K562 (cell line): ENCODE results near the gene SLX4IP. TPM values are rescaled to one million over a fixed set of nuclear protein-coding genes. Genes with fewer than 3 reads are reported as not detected.

Experiments
- ATAC-seq: fragments of 200-7000 bp; cut with Tn5 transposase; 3 replicates; pipeline ENCODE4 v1.9.1; 2020; ENCODE audit warnings: moderate library complexity
- BruUV-seq: library from RNA; stranded (reverse); fragments of 400-500 nt; replicated peaks from 2 replicates; lab custom pipeline; 2021; lab: Mats Ljungman, UMichigan
- CTCF ChIA-PET: fragments of 300-600 bp; formaldehyde crosslinking; extraction: SDS; loops from one replicate; lab custom pipeline; 2021; ENCODE audit warnings: low intra/inter-chr PET ratio; lab: Yijun Ruan, JAX
- POLR2A ChIA-PET: fragments of 300-600, 350-650 bp; sonication (Branson Sonifier 250); formaldehyde crosslinking; extraction: SDS; loops from one replicate; lab custom pipeline; 2021; ENCODE audit warnings: antibody characterized with exemption, inconsistent platforms; lab: Yijun Ruan, JAX
- DNase-seq, 4 experiments: peaks; one replicate each; pipeline versions ENCODE4 v3.0.0 to v3.0.0-alpha.2; 2011 to 2018; ENCODE audit warnings: low spot score in 3 of 4, mixed read lengths in 3 of 4; ENCODE audit errors: extremely low read depth in 1 of 4
- FAIRE-seq: peaks from 2 replicates; lab custom pipeline; 2011; peaks lifted over from hg19 to GRCh38; lab: Jason Lieb, UNC
- H2AFZ ChIP-seq: 2 replicates; pipeline ENCODE4 v1.6.0; 2011; ENCODE audit warnings: low read depth, low read length, control low read depth, inconsistent platforms
- H3K27ac ChIP-seq: fragments of 200-600 bp; 3 replicates; pipeline ENCODE4 v1.8.0; 2011; ENCODE audit warnings: low read depth, mild to moderate bottlenecking, control low read depth, inconsistent platforms, low read length, moderate library complexity, mixed read lengths; ENCODE audit errors: extremely low read depth
- H3K27me3 ChIP-seq, 2 experiments: fragments of 300-600 bp in 1 of 2; 2 replicates in 1 of 2; 3 replicates in 1 of 2; pipeline versions ENCODE4 v1.6.0 to v1.8.0; 2011; ENCODE audit warnings: inconsistent platforms in 2 of 2, low read length in 2 of 2, mild to moderate bottlenecking in 1 of 2, mixed read lengths in 1 of 2, moderate library complexity in 1 of 2; ENCODE audit not compliant: control insufficient read depth in 2 of 2, insufficient read depth in 2 of 2
- H3K36me3 ChIP-seq: fragments of 300-600 bp; 3 replicates; pipeline ENCODE4 v1.8.0; 2011; ENCODE audit warnings: mild to moderate bottlenecking, low read length, inconsistent platforms; ENCODE audit not compliant: control insufficient read depth, insufficient read depth
- H3K4me1 ChIP-seq, 2 experiments: fragments of 200-600 bp in 1 of 2; replicated peaks in 1 of 2; 2 replicates in 1 of 2; 3 replicates in 1 of 2; pipeline versions ENCODE4 v1.5.1 to v1.8.0; 2011; ENCODE audit warnings: inconsistent platforms in 2 of 2, low read length in 2 of 2, mild to moderate bottlenecking in 1 of 2, mixed read lengths in 1 of 2, moderate library complexity in 1 of 2; ENCODE audit not compliant: control insufficient read depth in 2 of 2, insufficient read depth in 2 of 2
- H3K4me2 ChIP-seq: 2 replicates; pipeline ENCODE4 v1.6.1; 2011; ENCODE audit warnings: low read length, control low read depth, inconsistent platforms, mixed read lengths; ENCODE audit not compliant: insufficient read depth
- H3K4me3 ChIP-seq: fragments of 200-600 bp; sonication (generic), shearing (Covaris generic); 2 replicates; pipeline ENCODE4 v1.5.1; 2016; ENCODE audit warnings: control low read depth, inconsistent platforms
- H3K79me2 ChIP-seq: fragments of 200-600 bp; 3 replicates; pipeline ENCODE4 v1.8.0; 2011; ENCODE audit warnings: low read length, inconsistent platforms; ENCODE audit not compliant: control insufficient read depth, insufficient read depth
- H3K9ac ChIP-seq, 2 experiments: 2 replicates each; pipeline versions ENCODE4 v1.6.0 to v1.6.1; 2011; ENCODE audit warnings: low read depth in 2 of 2, low read length in 2 of 2, control low read depth in 1 of 2, inconsistent platforms in 1 of 2, mild to moderate bottlenecking in 1 of 2, mixed read lengths in 1 of 2; ENCODE audit not compliant: insufficient read depth in 1 of 2
- H3K9me1 ChIP-seq: one replicate; pipeline ENCODE4 v1.6.0; 2011; ENCODE audit warnings: inconsistent platforms, mild to moderate bottlenecking, low read length, moderate library complexity; ENCODE audit not compliant: control insufficient read depth, insufficient read depth
- H3K9me3 ChIP-seq: replicated peaks from 2 replicates; pipeline ENCODE4 v1.5.1; 2011; ENCODE audit warnings: low read depth, low read length, inconsistent platforms; ENCODE audit not compliant: control insufficient read depth, insufficient read depth
- H4K20me1 ChIP-seq: replicated peaks from 2 replicates; pipeline ENCODE4 v1.6.1; 2011; ENCODE audit warnings: low read length, inconsistent platforms, mixed read lengths; ENCODE audit not compliant: control insufficient read depth, insufficient read depth
- CBFA2T3 ChIP-seq: fragments of 450-650 bp; IDR thresholded peaks from 2 replicates; pipeline ENCODE4 v1.6.1; 2017
- COPS2 ChIP-seq: fragments of 450-650 bp; conservative IDR thresholded peaks from 2 replicates; pipeline ENCODE4 v1.6.1; 2016; ENCODE audit warnings: mild to moderate bottlenecking, moderate library complexity
- E2F3 ChIP-seq: fragments of 250-450 bp; sonication (Bioruptor Pico); IDR thresholded peaks from 2 replicates; pipeline ENCODE4 v1.4.0; 2020; ENCODE audit warnings: mild to moderate bottlenecking
- EP300 ChIP-seq: IDR thresholded peaks from 2 replicates; pipeline ENCODE4 v1.6.1; 2012; ENCODE audit warnings: low read length, improper control_type of control experiment
- FUS ChIP-seq: fragments of 200-400 bp; formaldehyde crosslinking; optimal IDR thresholded peaks from 2 replicates; pipeline ENCODE3; 2017; ENCODE audit warnings: low read depth, low read length
- HDGF ChIP-seq: fragments of 450-650 bp; IDR thresholded peaks from 2 replicates; pipeline ENCODE4 v1.6.1; 2016
- MTA2 ChIP-seq: fragments of 450-650 bp; IDR thresholded peaks from 2 replicates; pipeline ENCODE4 v1.6.1; 2016; ENCODE audit warnings: low read depth
- SMAD4 ChIP-seq: fragments of 250-450 bp; sonication (Bioruptor Pico); conservative IDR thresholded peaks from 2 replicates; pipeline ENCODE4 v1.8.0; 2021; ENCODE audit warnings: inconsistent platforms, mild to moderate bottlenecking, moderate library complexity
- TRIM28 ChIP-seq: fragments of 450-650 bp; IDR thresholded peaks from 2 replicates; pipeline ENCODE4 v1.6.1; 2017
- ZFX ChIP-seq: sonication (generic); formaldehyde crosslinking; IDR thresholded peaks from 2 replicates; pipeline ENCODE4 v1.8.0; 2022; ENCODE audit warnings: mild to moderate bottlenecking, missing genetic modification reagents, moderate library complexity
- ZNF133 ChIP-seq: fragments of 250-450 bp; sonication (Bioruptor Pico); IDR thresholded peaks from 2 replicates; pipeline ENCODE4 v1.4.0; 2020; ENCODE audit warnings: mild to moderate bottlenecking
- WGBS: fragments of 100-300 bp; shearing (Covaris generic); methylation state at CpG from one replicate; pipeline ENCODE4 v1.1.6; 2016; ENCODE audit warnings: low coverage, mixed read lengths; ENCODE audit not compliant: insufficient coverage; ENCODE audit errors: missing lambda C conversion rate; 5-methylcytosine and 5-hydroxymethylcytosine counted together
- in situ Hi-C: fragments of 300-500 bp; cut with MboI; formaldehyde crosslinking; loops from 4 replicates; pipeline ENCODE4 v1.15.0; 2018; ENCODE audit warnings: inconsistent platforms, mixed read lengths
- intact Hi-C: fragments of 100-400 bp; cut with micrococcal nuclease; formaldehyde crosslinking; loops from 2 replicates; pipeline ENCODE4 v1.14.2; 2022
- polyA plus RNA-seq, 8 experiments: library from polyadenylated mRNA; depleted of rRNA in 4 of 8; stranded (reverse) in 5 of 8; unstranded in 3 of 8; fragments of >200 nt; fragmentation: Nextera tagmentation in 2 of 8; fragmentation: Illumina TruSeq in 1 of 8; extraction: Ambion mirVana in 2 of 8; extraction: Trizol in 1 of 8; gene quantifications; 2 replicates each; pipeline versions ENCODE4 v1.2.1 to v1.2.3, GENCODE V29; 2011 to 2014; ENCODE audit warnings: inconsistent platforms in 1 of 8, missing spikeins in 1 of 8
- total RNA-seq, 7 experiments: library from RNA; depleted of rRNA in 6 of 7; stranded (reverse); fragments of >200 nt in 6 of 7; fragmentation: Illumina TruSeq in 2 of 7; extraction: Trizol in 2 of 7; gene quantifications; 2 replicates each; pipeline versions ENCODE4 v1.2.1 to v1.2.3, GENCODE V29; 2011 to 2021; ENCODE audit warnings: low replicate concordance in 1 of 7
- TF ChIP-seq, protein P1 (sequence below): IDR thresholded peaks from 3 replicates; pipeline ENCODE4 v1.6.1; 2011; ENCODE audit warnings: borderline replicate concordance, mild to moderate bottlenecking; ENCODE audit not compliant: insufficient read length, insufficient read depth
- TF ChIP-seq, protein P2 (sequence below): fragments of 450-650 bp; formaldehyde crosslinking; IDR thresholded peaks from 2 replicates; pipeline ENCODE4 v1.4.0; 2022; ENCODE audit warnings: mild to moderate bottlenecking, moderate library complexity
- TF ChIP-seq, protein P3 (sequence below): fragments of 450-650 bp; formaldehyde crosslinking; IDR thresholded peaks from 2 replicates; pipeline ENCODE4 v1.4.0; 2020; ENCODE audit warnings: mild to moderate bottlenecking, moderate library complexity
- TF ChIP-seq, protein P4 (sequence below): fragments of 250-450 bp; sonication (Bioruptor Pico); IDR thresholded peaks from 2 replicates; pipeline ENCODE4 v1.8.0; 2022; ENCODE audit warnings: inconsistent platforms, mild to moderate bottlenecking, moderate library complexity, borderline replicate concordance

The SLX4IP gene
- total and polyA plus RNA-seq, 9 of the 15 experiments (the other 6 are each of a cell fraction or from before 2014, with no cell fraction given), result 1.5 to 5.9 (median 3.5) TPM

DNA sequence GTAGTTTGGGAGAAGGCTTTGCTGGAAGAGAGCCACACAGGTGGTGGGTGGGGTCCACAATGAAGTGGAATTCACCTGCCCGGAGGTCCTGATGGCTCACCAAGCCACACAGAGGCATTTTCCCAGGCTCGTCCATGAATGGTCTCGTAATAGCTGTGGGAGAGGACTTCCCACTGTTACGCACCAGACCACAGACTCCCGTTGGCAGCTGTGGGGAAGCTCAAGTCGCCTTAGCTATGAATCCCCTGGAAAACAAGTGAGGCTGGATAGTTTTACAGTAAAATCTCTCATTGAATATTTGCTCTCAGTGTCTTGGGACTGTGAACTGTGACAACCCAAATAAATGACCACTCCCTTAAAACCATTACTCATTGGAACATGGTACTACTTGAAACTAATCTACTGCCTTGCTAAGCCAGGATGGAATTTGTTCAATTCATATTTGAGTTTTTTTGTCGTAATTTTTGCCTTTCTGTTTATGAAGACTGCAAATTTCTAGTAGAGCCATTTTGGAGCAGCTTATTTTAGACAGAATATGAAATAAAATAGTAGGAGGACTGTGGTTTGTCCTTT lies 159.3 kb downstream of the SLX4IP start:
- Histone ChIP-seq H3K27ac (no peak overlapping the region), H3K4me1 (no peaks in the 10 kb centered on the region; a peak in 1 of 5 replicates), H3K9me1 (no peaks in the 10 kb centered on the region), H4K20me1 (no peaks in the 10 kb centered on the region), H3K9me3 (no peaks in the 10 kb centered on the region), H3K79me2 (no peaks in the 10 kb centered on the region), H2AFZ (no peak overlapping the region), H3K4me3 (no peak overlapping the region), H3K9ac (no peak overlapping the region), H3K4me2 (no peak overlapping the region), H3K36me3 (no peaks in the 10 kb centered on the region), H3K27me3 (no peaks in the 10 kb centered on the region)
- no TSS peak for BruUV-seq
- intact Hi-C loops, result no loop called here
- WGBS, result 46% methylated on average over 7 of the region's 7 CpGs
- ChIA-PET POLR2A (no interaction called here), CTCF (no interaction called here)
- ATAC-seq (no peak), FAIRE-seq (no peak), DNase-seq (no peak)
- TF ChIP-seq, protein P1, sequence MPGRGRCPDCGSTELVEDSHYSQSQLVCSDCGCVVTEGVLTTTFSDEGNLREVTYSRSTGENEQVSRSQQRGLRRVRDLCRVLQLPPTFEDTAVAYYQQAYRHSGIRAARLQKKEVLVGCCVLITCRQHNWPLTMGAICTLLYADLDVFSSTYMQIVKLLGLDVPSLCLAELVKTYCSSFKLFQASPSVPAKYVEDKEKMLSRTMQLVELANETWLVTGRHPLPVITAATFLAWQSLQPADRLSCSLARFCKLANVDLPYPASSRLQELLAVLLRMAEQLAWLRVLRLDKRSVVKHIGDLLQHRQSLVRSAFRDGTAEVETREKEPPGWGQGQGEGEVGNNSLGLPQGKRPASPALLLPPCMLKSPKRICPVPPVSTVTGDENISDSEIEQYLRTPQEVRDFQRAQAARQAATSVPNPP, result no peak
- TF ChIP-seq, protein P2, sequence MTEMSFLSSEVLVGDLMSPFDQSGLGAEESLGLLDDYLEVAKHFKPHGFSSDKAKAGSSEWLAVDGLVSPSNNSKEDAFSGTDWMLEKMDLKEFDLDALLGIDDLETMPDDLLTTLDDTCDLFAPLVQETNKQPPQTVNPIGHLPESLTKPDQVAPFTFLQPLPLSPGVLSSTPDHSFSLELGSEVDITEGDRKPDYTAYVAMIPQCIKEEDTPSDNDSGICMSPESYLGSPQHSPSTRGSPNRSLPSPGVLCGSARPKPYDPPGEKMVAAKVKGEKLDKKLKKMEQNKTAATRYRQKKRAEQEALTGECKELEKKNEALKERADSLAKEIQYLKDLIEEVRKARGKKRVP (CRISPR knock-in tag), result no peak
- TF ChIP-seq FUS (no peak), CBFA2T3 (no peak), HDGF (no peak), ZFX (CRISPR knock-in tag) (no peak), MTA2 (no peak), ZNF133 (CRISPR knock-in tag) (no peak), COPS2 (no peak), EP300 (no peak), TRIM28 (no peak), E2F3 (no peak), SMAD4 (CRISPR knock-in tag) (no peak)
- TF ChIP-seq, protein P3, sequence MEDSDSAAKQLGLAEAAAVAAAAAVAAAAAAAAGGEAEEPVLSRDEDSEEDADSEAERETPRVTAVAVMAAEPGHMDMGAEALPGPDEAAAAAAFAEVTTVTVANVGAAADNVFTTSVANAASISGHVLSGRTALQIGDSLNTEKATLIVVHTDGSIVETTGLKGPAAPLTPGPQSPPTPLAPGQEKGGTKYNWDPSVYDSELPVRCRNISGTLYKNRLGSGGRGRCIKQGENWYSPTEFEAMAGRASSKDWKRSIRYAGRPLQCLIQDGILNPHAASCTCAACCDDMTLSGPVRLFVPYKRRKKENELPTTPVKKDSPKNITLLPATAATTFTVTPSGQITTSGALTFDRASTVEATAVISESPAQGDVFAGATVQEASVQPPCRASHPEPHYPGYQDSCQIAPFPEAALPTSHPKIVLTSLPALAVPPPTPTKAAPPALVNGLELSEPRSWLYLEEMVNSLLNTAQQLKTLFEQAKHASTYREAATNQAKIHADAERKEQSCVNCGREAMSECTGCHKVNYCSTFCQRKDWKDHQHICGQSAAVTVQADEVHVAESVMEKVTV (CRISPR knock-in tag), result no peak
- TF ChIP-seq, protein P4, sequence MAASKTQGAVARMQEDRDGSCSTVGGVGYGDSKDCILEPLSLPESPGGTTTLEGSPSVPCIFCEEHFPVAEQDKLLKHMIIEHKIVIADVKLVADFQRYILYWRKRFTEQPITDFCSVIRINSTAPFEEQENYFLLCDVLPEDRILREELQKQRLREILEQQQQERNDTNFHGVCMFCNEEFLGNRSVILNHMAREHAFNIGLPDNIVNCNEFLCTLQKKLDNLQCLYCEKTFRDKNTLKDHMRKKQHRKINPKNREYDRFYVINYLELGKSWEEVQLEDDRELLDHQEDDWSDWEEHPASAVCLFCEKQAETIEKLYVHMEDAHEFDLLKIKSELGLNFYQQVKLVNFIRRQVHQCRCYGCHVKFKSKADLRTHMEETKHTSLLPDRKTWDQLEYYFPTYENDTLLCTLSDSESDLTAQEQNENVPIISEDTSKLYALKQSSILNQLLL, result no peak
- in situ Hi-C loops, result no loop called here
